Endodermal cell (in vitro differentiated cells): ENCODE measurements around the gene SUSD6. TPM values are rescaled to one million over a fixed set of nuclear protein-coding genes. Genes with fewer than 3 reads are reported as not detected.

ENCODE experiments used
- DNase-seq: peaks from one replicate; pipeline ENCODE4 v3.0.0-alpha.2; 2017
- H3K27ac ChIP-seq: 2 replicates; pipeline ENCODE4 v1.5.1; 2013; ENCODE audit warnings: mild to moderate bottlenecking, low read depth, low read length, moderate library complexity
- H3K27me3 ChIP-seq: 2 replicates; pipeline ENCODE4 v1.6.1; 2013; ENCODE audit warnings: mild to moderate bottlenecking, low read length, moderate library complexity; ENCODE audit not compliant: insufficient read depth, control insufficient read depth, poor library complexity, severe bottlenecking
- H3K36me3 ChIP-seq: 2 replicates; pipeline ENCODE4 v1.7.0; 2013; ENCODE audit warnings: mild to moderate bottlenecking, low read length, moderate library complexity; ENCODE audit not compliant: control insufficient read depth, insufficient read depth
- H3K4me1 ChIP-seq: one replicate; pipeline ENCODE4 v1.7.0; 2013; ENCODE audit warnings: low read length; ENCODE audit not compliant: control insufficient read depth, insufficient read depth
- H3K4me3 ChIP-seq: 2 replicates; pipeline ENCODE4 v1.5.1; 2013; ENCODE audit warnings: mild to moderate bottlenecking, low read length, moderate library complexity
- H3K9ac ChIP-seq: 2 replicates; pipeline ENCODE4 v1.6.1; 2013; ENCODE audit warnings: mild to moderate bottlenecking, low read length, moderate library complexity; ENCODE audit not compliant: poor library complexity, severe bottlenecking; ENCODE audit errors: extremely low read depth
- H3K9me3 ChIP-seq: 2 replicates; pipeline ENCODE4 v1.6.1; 2013; ENCODE audit warnings: mild to moderate bottlenecking, low read length, moderate library complexity; ENCODE audit not compliant: control insufficient read depth
- H3K27ac Mint-ChIP-seq: 2 replicates; pipeline ENCODE4 v1.8.0; 2020; ENCODE audit warnings: mixed read lengths
- H3K27me3 Mint-ChIP-seq: 2 replicates; pipeline ENCODE4 v1.8.0; 2021; ENCODE audit warnings: mild to moderate bottlenecking, mixed read lengths; ENCODE audit not compliant: insufficient read depth
- H3K36me3 Mint-ChIP-seq: 2 replicates; pipeline ENCODE4 v1.8.0; 2020; ENCODE audit warnings: low read depth, mixed read lengths
- H3K4me1 Mint-ChIP-seq: 2 replicates; pipeline ENCODE4 v1.8.0; 2020; ENCODE audit warnings: mixed read lengths
- H3K4me3 Mint-ChIP-seq: 2 replicates; pipeline ENCODE4 v1.8.0; 2020; ENCODE audit warnings: mild to moderate bottlenecking, moderate library complexity, mixed read lengths
- H3K9me3 Mint-ChIP-seq: 2 replicates; pipeline ENCODE4 v1.8.0; 2020; ENCODE audit warnings: mild to moderate bottlenecking, mixed read lengths
- WGBS, 2 experiments: methylation state at CpG; one replicate each; pipeline versions ENCODE4 v1.1.5 to v1.1.7; 2013; ENCODE audit warnings: missing lambda C conversion rate in 2 of 2, mixed read lengths in 1 of 2; ENCODE audit not compliant: insufficient coverage in 1 of 2, insufficient read length in 1 of 2; 5-methylcytosine and 5-hydroxymethylcytosine counted together
- total RNA-seq, 2 donors: library from RNA; stranded (reverse); fragmentation: NEBNext Ultra II Directional in 1 of 2; extraction: Animal tissue kit (Norgen Biotek cat#: 25700) in 1 of 2; gene quantifications; 2 replicates in 1 of 2; 3 replicates in 1 of 2; pipeline ENCODE4 v1.2.1, GENCODE V29; 2021
- TF ChIP-seq, protein P1 (sequence below): fragments of 200-600 bp; sonication (generic); conservative IDR thresholded peaks from 2 replicates; pipeline ENCODE4 v1.5.0; 2021; ENCODE audit warnings: antibody characterized with exemption, mild to moderate bottlenecking

Gene SUSD6
- total RNA-seq, 2 donors from 2014 or later, result 5.7 to 5.9 TPM

DNA sequence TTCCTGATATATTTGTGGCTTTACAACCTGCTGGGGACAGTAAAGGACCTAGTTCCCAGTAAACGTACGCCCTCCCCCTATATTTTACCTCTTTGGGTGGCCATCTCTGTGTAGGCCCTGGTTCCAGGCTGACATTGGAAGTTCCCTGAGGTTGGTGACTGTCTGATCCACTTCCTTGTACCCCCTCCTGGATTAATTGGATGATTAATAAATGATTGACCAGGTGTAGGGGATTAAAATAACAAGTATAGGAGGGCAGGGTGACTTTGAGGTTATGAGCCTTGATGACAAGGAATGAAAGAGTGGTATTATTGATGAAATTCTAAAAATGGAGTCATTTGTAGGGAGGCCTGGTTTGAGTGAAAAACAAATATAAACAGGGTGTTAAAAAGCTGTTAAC lies 9.6 kb downstream of the SUSD6 start:
- TF ChIP-seq, protein P1, sequence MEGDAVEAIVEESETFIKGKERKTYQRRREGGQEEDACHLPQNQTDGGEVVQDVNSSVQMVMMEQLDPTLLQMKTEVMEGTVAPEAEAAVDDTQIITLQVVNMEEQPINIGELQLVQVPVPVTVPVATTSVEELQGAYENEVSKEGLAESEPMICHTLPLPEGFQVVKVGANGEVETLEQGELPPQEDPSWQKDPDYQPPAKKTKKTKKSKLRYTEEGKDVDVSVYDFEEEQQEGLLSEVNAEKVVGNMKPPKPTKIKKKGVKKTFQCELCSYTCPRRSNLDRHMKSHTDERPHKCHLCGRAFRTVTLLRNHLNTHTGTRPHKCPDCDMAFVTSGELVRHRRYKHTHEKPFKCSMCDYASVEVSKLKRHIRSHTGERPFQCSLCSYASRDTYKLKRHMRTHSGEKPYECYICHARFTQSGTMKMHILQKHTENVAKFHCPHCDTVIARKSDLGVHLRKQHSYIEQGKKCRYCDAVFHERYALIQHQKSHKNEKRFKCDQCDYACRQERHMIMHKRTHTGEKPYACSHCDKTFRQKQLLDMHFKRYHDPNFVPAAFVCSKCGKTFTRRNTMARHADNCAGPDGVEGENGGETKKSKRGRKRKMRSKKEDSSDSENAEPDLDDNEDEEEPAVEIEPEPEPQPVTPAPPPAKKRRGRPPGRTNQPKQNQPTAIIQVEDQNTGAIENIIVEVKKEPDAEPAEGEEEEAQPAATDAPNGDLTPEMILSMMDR, result no peak
- Mint-ChIP-seq H3K27ac (no peak overlapping the region), H3K4me3 (no peak overlapping the region), H3K9me3 (no peaks in the 10 kb centered on the region), H3K4me1 (peaks cover 27% of the 10 kb centered on the region), H3K27me3 (no peaks in the 10 kb centered on the region), H3K36me3 (peaks cover 2% of the 10 kb centered on the region)
- peaks cover 12% of the 10 kb centered on the region for H3K4me1 ChIP-seq
- no peaks in the 10 kb centered on the region for H3K27me3 ChIP-seq
- H3K9me3 ChIP-seq, result no peaks in the 10 kb centered on the region
- H3K4me3 ChIP-seq, result no peak overlapping the region
- no peak overlapping the region for H3K9ac ChIP-seq
- WGBS, 2 experiments, result 85% methylated on average over 2 of the region's 2 CpGs; no CpG with 5 or more reads in 1 of the 2 experiments
- H3K27ac ChIP-seq, result no peak overlapping the region
- no peak for DNase-seq
- no peaks in the 10 kb centered on the region for H3K36me3 ChIP-seq

DNA sequence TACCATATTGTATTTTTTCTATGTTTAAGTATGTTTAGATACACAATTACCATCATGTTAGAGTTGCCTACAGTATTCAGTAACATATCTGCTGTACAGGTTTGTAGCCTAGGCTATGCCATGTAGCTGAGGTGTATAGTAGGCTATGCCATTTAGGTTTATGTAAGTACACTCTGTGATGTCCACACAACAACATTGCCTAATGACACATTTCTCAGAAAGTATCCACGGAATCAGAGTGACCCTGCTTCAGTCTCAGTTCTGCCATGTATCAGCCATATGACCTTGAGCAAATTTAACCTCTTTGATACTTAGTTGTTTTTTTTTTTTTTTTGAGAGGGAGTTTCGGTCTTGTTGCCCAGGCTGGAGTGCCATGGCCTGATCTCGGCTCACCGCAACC lies 12.7 kb downstream of the SUSD6 start:
- peaks cover 15% of the 10 kb centered on the region for H3K4me1 ChIP-seq
- H3K9me3 Mint-ChIP-seq, result no peaks in the 10 kb centered on the region
- H3K9ac ChIP-seq, result no peak overlapping the region
- H3K4me1 Mint-ChIP-seq, result peaks cover 30% of the 10 kb centered on the region
- no peak for DNase-seq
- TF ChIP-seq, protein P1, result no peak
- H3K4me3 ChIP-seq, result no peak overlapping the region
- H3K36me3 Mint-ChIP-seq, result peaks cover 2% of the 10 kb centered on the region
- H3K27me3 Mint-ChIP-seq, result no peaks in the 10 kb centered on the region
- H3K27ac ChIP-seq, result no peak overlapping the region
- no peaks in the 10 kb centered on the region for H3K36me3 ChIP-seq
- no peak overlapping the region for H3K4me3 Mint-ChIP-seq
- no peaks in the 10 kb centered on the region for H3K27me3 ChIP-seq
- 88 to 100% methylated on average over 3 to 4 of the region's 4 CpGs for WGBS, 2 experiments
- H3K27ac Mint-ChIP-seq, result no peak overlapping the region
- no peaks in the 10 kb centered on the region for H3K9me3 ChIP-seq

DNA sequence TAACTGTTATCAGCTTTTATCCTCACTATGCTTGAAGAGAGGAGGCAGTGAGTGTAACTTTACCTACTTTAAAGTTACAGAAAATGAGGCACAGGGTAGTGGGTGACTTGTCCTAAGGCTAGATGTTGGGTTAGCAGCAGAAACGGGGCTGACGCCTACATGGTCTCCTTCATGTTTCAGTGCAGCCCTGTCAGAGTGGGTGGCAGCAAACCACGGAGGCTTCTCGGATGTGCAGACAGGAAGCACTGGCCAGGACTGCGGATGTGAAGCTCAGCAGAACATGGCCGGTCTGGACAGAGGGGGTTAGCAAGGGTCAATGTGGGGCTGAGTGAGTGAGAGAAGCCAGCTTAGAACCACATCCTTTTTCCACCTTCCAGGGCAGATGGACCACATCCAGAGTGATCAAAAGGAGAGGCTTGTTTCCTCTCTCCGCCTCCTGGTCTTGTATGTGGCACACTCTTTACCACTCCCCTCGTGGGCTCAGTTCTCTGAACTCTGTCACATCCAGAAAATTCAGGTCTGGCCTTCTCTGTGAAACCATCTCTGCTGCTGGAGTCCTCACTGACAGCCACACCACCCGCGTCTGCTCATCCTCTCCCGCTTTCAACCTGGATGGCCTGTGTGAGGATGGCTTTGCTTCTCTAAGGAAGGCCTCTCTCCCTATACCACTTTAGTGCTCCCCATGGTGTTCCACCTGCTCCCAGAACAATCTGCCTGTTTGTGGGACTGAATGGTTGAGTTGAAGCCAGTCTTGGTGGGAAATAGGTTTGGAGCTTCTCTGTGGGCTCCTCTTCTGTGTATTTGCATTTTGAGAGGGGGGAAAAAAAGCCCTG lies 14.1 kb downstream of the SUSD6 start:
- Mint-ChIP-seq H3K9me3 (no peaks in the 10 kb centered on the region), H3K4me3 (no peak overlapping the region), H3K27me3 (no peaks in the 10 kb centered on the region), H3K4me1 (peaks cover 36% of the 10 kb centered on the region), H3K27ac (peak overlapping the region; percentile 16), H3K36me3 (no peaks in the 10 kb centered on the region)
- H3K9ac ChIP-seq, result no peak overlapping the region
- no peak overlapping the region for H3K27ac ChIP-seq
- TF ChIP-seq, protein P1, result no peak
- H3K4me3 ChIP-seq, result no peak overlapping the region
- no peaks in the 10 kb centered on the region for H3K27me3 ChIP-seq
- peaks cover 15% of the 10 kb centered on the region for H3K4me1 ChIP-seq
- DNase-seq, result no peak
- H3K9me3 ChIP-seq, result no peaks in the 10 kb centered on the region
- H3K36me3 ChIP-seq, result no peaks in the 10 kb centered on the region
- WGBS, 2 experiments, result 85 to 89% methylated on average over 8 to 11 of the region's 11 CpGs
